ENCODE results near the gene TNFRSF19. TPM values are rescaled to one million over a fixed set of nuclear protein-coding genes. Genes with fewer than 3 reads are reported as not detected.

TNFRSF19 gene
- total and polyA plus RNA-seq, 2 of the 13 experiments (the other 11 are each of a cell fraction or from before 2014, with no cell fraction given) = 75.3 to 77.7 TPM

- no peak for TF ChIP-seq ZNF124 (CRISPR knock-in tag; IDR thresholded peaks at IDR 0.05)
- no peak for TF ChIP-seq NFE2 (CRISPR knock-in tag; IDR thresholded peaks at IDR 0.05)
- no peak for TF ChIP-seq JDP2 (CRISPR knock-in tag; IDR thresholded peaks at IDR 0.05; ENCODE audit: borderline replicate concordance)
- TF ChIP-seq BRCA1 (CRISPR knock-in tag; IDR thresholded peaks at IDR 0.05) = no peak
- no peak for TF ChIP-seq MBNL3 (CRISPR knock-in tag; conservative IDR thresholded peaks at IDR 0.05)
- TF ChIP-seq HOXA7 (CRISPR knock-in tag; IDR thresholded peaks at IDR 0.05) = no peak
- no peak; the same call in 1 of the 2 replicates for TF ChIP-seq ISL2 (CRISPR knock-in tag; IDR thresholded peaks at IDR 0.05)
- TF ChIP-seq ZXDC (CRISPR knock-in tag; IDR thresholded peaks at IDR 0.05) = 0 out of 2 replicates have a peak, but pooled peaks have one; percentile 15
- no peak for TF ChIP-seq NBN (conservative IDR thresholded peaks at IDR 0.05)
- TF ChIP-seq, protein P1, sequence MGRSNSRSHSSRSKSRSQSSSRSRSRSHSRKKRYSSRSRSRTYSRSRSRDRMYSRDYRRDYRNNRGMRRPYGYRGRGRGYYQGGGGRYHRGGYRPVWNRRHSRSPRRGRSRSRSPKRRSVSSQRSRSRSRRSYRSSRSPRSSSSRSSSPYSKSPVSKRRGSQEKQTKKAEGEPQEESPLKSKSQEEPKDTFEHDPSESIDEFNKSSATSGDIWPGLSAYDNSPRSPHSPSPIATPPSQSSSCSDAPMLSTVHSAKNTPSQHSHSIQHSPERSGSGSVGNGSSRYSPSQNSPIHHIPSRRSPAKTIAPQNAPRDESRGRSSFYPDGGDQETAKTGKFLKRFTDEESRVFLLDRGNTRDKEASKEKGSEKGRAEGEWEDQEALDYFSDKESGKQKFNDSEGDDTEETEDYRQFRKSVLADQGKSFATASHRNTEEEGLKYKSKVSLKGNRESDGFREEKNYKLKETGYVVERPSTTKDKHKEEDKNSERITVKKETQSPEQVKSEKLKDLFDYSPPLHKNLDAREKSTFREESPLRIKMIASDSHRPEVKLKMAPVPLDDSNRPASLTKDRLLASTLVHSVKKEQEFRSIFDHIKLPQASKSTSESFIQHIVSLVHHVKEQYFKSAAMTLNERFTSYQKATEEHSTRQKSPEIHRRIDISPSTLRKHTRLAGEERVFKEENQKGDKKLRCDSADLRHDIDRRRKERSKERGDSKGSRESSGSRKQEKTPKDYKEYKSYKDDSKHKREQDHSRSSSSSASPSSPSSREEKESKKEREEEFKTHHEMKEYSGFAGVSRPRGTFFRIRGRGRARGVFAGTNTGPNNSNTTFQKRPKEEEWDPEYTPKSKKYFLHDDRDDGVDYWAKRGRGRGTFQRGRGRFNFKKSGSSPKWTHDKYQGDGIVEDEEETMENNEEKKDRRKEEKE (IDR thresholded peaks at IDR 0.05) = no peak
- no peak for TF ChIP-seq ZNF30 (CRISPR knock-in tag; IDR thresholded peaks at IDR 0.05)
- no peak for TF ChIP-seq CENPX (CRISPR knock-in tag; IDR thresholded peaks at IDR 0.05)
- TF ChIP-seq GTF2F1 (IDR thresholded peaks at IDR 0.05; ENCODE audit: low read length) = no peak
- 0 out of 2 replicates have a peak, but pooled peaks have one; percentile 49 for TF ChIP-seq ZNF224 (CRISPR knock-in tag; IDR thresholded peaks at IDR 0.05)
- TF ChIP-seq AKAP8 (CRISPR knock-in tag; IDR thresholded peaks at IDR 0.05) = peak; percentile 89; the same call in 1 of the 2 replicates
- TF ChIP-seq PHF5A (CRISPR knock-in tag; IDR thresholded peaks at IDR 0.05; ENCODE audit: low read depth, unreplicated experiment) = no peak
- no peak; the same call in 1 of the 2 replicates for TF ChIP-seq ZFX (CRISPR knock-in tag; IDR thresholded peaks at IDR 0.05; ENCODE audit: low read depth)
- TF ChIP-seq, protein P2, sequence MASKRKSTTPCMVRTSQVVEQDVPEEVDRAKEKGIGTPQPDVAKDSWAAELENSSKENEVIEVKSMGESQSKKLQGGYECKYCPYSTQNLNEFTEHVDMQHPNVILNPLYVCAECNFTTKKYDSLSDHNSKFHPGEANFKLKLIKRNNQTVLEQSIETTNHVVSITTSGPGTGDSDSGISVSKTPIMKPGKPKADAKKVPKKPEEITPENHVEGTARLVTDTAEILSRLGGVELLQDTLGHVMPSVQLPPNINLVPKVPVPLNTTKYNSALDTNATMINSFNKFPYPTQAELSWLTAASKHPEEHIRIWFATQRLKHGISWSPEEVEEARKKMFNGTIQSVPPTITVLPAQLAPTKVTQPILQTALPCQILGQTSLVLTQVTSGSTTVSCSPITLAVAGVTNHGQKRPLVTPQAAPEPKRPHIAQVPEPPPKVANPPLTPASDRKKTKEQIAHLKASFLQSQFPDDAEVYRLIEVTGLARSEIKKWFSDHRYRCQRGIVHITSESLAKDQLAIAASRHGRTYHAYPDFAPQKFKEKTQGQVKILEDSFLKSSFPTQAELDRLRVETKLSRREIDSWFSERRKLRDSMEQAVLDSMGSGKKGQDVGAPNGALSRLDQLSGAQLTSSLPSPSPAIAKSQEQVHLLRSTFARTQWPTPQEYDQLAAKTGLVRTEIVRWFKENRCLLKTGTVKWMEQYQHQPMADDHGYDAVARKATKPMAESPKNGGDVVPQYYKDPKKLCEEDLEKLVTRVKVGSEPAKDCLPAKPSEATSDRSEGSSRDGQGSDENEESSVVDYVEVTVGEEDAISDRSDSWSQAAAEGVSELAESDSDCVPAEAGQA (IDR thresholded peaks at IDR 0.05; ENCODE audit: low read depth) = no peak
- TF ChIP-seq, protein P2 (CRISPR knock-in tag; IDR thresholded peaks at IDR 0.05; ENCODE audit: borderline replicate concordance) = no peak
- no peak for TF ChIP-seq YEATS2 (CRISPR knock-in tag; IDR thresholded peaks at IDR 0.05; ENCODE audit: borderline replicate concordance)
Measured at GRCh38 chr13:23579072-23579895, 9.1 kb downstream of the TNFRSF19 start (continued).
